K562 (cell line): ENCODE measurements around the gene CDHR2. TPM values are rescaled to one million over a fixed set of nuclear protein-coding genes. Genes with fewer than 3 reads are reported as not detected.
A peak's percentile ranks its signal among the peaks of the same experiment; 100 is the strongest.

Experiments used
- CBX2 ChIP-seq: fragments of 200-600 bp; sonication (generic); IDR thresholded peaks from one replicate; pipeline ENCODE4 v1.6.1; 2012; ENCODE audit warnings: mild to moderate bottlenecking, low read length, inconsistent platforms; ENCODE audit not compliant: insufficient read depth, poor library complexity, severe bottlenecking
- DPF2 ChIP-seq: fragments of 450-650 bp; IDR thresholded peaks from 2 replicates; pipeline ENCODE4 v1.6.1; 2016
- GTF2B ChIP-seq: IDR thresholded peaks from 2 replicates; pipeline ENCODE4 v1.6.1; 2011; ENCODE audit not compliant: insufficient read length; ENCODE audit errors: extremely low read depth
- ILK ChIP-seq: fragments of 450-650 bp; IDR thresholded peaks from 2 replicates; pipeline ENCODE4 v1.6.1; 2016; ENCODE audit warnings: missing genetic modification characterization, low read depth, mild to moderate bottlenecking, missing compliant biosample characterization, moderate library complexity, borderline replicate concordance
- L3MBTL2 ChIP-seq: fragments of 450-650 bp; IDR thresholded peaks from 2 replicates; pipeline ENCODE4 v1.6.1; 2016; ENCODE audit warnings: mild to moderate bottlenecking, moderate library complexity
- NR3C1 ChIP-seq: sonication (generic); formaldehyde crosslinking; IDR thresholded peaks from 2 replicates; pipeline ENCODE4 v1.8.1; 2022; ENCODE audit warnings: missing genetic modification reagents
- NUFIP1 ChIP-seq: fragments of 450-650 bp; IDR thresholded peaks from 2 replicates; pipeline ENCODE4 v1.6.1; 2018; ENCODE audit not compliant: partially characterized antibody
- PTBP1 ChIP-seq: fragments of 200-400 bp; formaldehyde crosslinking; IDR thresholded peaks from 2 replicates; pipeline ENCODE4 v1.6.1; 2017; ENCODE audit warnings: low read depth, low read length
- RBFOX2 ChIP-seq: fragments of 200-400 bp; formaldehyde crosslinking; IDR thresholded peaks from 2 replicates; pipeline ENCODE4 v1.6.1; 2017; ENCODE audit warnings: low read depth, mild to moderate bottlenecking, low read length, moderate library complexity
- THRA ChIP-seq: fragments of 450-650 bp; IDR thresholded peaks from 2 replicates; pipeline ENCODE4 v1.6.1; 2017; ENCODE audit warnings: mild to moderate bottlenecking, moderate library complexity
- TSHZ1 ChIP-seq: fragments of 250-450 bp; sonication (Bioruptor Pico); IDR thresholded peaks from 2 replicates; pipeline ENCODE4 v1.4.0; 2020; ENCODE audit warnings: mild to moderate bottlenecking, moderate library complexity
- ZNF143 ChIP-seq: sonication (generic); formaldehyde crosslinking; IDR thresholded peaks from 2 replicates; pipeline ENCODE4 v1.9.0; 2022; ENCODE audit warnings: mild to moderate bottlenecking, missing genetic modification reagents
- ZNF263 ChIP-seq: sonication (generic); formaldehyde crosslinking; IDR thresholded peaks from 2 replicates; pipeline ENCODE4 v1.8.0; 2022; ENCODE audit warnings: mild to moderate bottlenecking, missing genetic modification reagents, borderline replicate concordance
- ZNF644 ChIP-seq: fragments of 200-800 bp; sonication (Bioruptor generic); IDR thresholded peaks from 2 replicates; pipeline ENCODE4 v1.6.1; 2016; ENCODE audit warnings: low read depth, missing genetic modification characterization, missing compliant biosample characterization
- ZNF696 ChIP-seq: fragments of 250-450 bp; sonication (Bioruptor Pico); conservative IDR thresholded peaks from 2 replicates; pipeline ENCODE4 v1.4.0; 2020; ENCODE audit warnings: mild to moderate bottlenecking, moderate library complexity
- polyA plus RNA-seq, 8 experiments: library from polyadenylated mRNA; depleted of rRNA in 4 of 8; stranded (reverse) in 5 of 8; unstranded in 3 of 8; fragments of >200 nt; fragmentation: Nextera tagmentation in 2 of 8; fragmentation: Illumina TruSeq in 1 of 8; extraction: Ambion mirVana in 2 of 8; extraction: Trizol in 1 of 8; gene quantifications; 2 replicates each; pipeline versions ENCODE4 v1.2.1 to v1.2.3, GENCODE V29; 2011 to 2014; ENCODE audit warnings: inconsistent platforms in 1 of 8, missing spikeins in 1 of 8
- total RNA-seq, 7 experiments: library from RNA; depleted of rRNA in 6 of 7; stranded (reverse); fragments of >200 nt in 6 of 7; fragmentation: Illumina TruSeq in 2 of 7; extraction: Trizol in 2 of 7; gene quantifications; 2 replicates each; pipeline versions ENCODE4 v1.2.1 to v1.2.3, GENCODE V29; 2011 to 2021; ENCODE audit warnings: low replicate concordance in 1 of 7
- TF ChIP-seq, protein P1 (sequence below): fragments of 200-800 bp; sonication (Bioruptor generic); IDR thresholded peaks from 2 replicates; pipeline ENCODE4 v1.6.1; 2017; ENCODE audit warnings: missing genetic modification characterization, missing compliant biosample characterization
- TF ChIP-seq, protein P2 (sequence below): sonication (generic); formaldehyde crosslinking; IDR thresholded peaks from 2 replicates; pipeline ENCODE4 v1.9.0; 2022; ENCODE audit warnings: mild to moderate bottlenecking, missing genetic modification reagents
- TF ChIP-seq, protein P3 (sequence below): fragments of 450-650 bp; IDR thresholded peaks from 2 replicates; pipeline ENCODE4 v1.6.1; 2018; ENCODE audit warnings: mild to moderate bottlenecking, low read depth; ENCODE audit not compliant: partially characterized antibody

The CDHR2 gene
- total and polyA plus RNA-seq, 9 of the 15 experiments (the other 6 are each of a cell fraction or from before 2014, with no cell fraction given) = 0.01 to 0.62 (median 0.09) TPM; not detected in 2

- TF ChIP-seq, protein P1, sequence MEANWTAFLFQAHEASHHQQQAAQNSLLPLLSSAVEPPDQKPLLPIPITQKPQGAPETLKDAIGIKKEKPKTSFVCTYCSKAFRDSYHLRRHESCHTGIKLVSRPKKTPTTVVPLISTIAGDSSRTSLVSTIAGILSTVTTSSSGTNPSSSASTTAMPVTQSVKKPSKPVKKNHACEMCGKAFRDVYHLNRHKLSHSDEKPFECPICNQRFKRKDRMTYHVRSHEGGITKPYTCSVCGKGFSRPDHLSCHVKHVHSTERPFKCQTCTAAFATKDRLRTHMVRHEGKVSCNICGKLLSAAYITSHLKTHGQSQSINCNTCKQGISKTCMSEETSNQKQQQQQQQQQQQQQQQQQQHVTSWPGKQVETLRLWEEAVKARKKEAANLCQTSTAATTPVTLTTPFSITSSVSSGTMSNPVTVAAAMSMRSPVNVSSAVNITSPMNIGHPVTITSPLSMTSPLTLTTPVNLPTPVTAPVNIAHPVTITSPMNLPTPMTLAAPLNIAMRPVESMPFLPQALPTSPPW = no peak
- TF ChIP-seq, protein P2, sequence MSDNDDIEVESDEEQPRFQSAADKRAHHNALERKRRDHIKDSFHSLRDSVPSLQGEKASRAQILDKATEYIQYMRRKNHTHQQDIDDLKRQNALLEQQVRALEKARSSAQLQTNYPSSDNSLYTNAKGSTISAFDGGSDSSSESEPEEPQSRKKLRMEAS (CRISPR knock-in tag) = no peak
- TF ChIP-seq TSHZ1 (CRISPR knock-in tag) (0 out of 2 replicates have a peak, but pooled peaks have one; percentile 10), L3MBTL2 (peak; percentile 93), CBX2 (no peak), PTBP1 (no peak), ILK (no peak), NR3C1 (CRISPR knock-in tag) (no peak), ZNF644 (tag) (peak; percentile 67), ZNF263 (CRISPR knock-in tag) (no peak), NUFIP1 (no peak), GTF2B (no peak), RBFOX2 (peak; percentile 68), ZNF696 (CRISPR knock-in tag) (no peak), THRA (no peak), DPF2 (no peak), ZNF143 (CRISPR knock-in tag) (no peak)
- TF ChIP-seq, protein P3, sequence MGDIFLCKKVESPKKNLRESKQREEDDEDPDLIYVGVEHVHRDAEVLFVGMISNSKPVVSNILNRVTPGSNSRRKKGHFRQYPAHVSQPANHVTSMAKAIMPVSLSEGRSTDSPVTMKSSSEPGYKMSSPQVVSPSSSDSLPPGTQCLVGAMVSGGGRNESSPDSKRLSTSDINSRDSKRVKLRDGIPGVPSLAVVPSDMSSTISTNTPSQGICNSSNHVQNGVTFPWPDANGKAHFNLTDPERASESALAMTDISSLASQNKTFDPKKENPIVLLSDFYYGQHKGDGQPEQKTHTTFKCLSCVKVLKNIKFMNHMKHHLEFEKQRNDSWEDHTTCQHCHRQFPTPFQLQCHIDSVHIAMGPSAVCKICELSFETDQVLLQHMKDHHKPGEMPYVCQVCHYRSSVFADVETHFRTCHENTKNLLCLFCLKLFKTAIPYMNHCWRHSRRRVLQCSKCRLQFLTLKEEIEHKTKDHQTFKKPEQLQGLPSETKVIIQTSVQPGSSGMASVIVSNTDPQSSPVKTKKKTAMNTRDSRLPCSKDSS = no peak
Measured at GRCh38 chr5:176540476-176540899, 8.7 kb upstream of the CDHR2 start (continued).
